GM19238 (cell line): Measurements from ENCODE around the gene CPNE9.

ENCODE experiments used
- DNase-seq: peaks from one replicate; pipeline ENCODE4 v3.0.0; 2011; ENCODE audit warnings: low spot score; ENCODE audit not compliant: insufficient read length

CPNE9 gene

GRCh38 chr3:9687514-9687913 is 16.1 kb upstream of the CPNE9 start:
- no peak for DNase-seq

DNA sequence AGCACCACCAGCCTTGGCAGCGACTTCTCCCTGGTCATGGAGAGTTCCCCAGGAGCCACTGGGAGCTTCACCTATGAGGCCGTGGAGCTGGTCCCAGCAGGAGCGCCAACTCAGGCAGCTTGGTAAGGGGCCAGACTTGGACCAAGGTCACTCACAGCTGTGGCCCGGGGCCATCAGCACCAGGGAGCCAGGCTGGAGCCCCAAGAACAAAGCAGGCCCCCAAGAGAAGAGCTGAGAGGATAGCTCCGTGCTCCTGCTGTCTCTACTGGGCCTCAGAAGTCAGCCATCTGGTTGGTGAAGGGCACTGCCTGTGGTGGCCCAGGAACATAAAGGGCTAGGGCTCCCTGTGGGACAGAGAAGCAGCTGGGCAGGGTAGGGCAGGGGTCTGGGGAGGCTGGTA is 14.7 kb upstream of the CPNE9 start:
- no peak for DNase-seq

- DNase-seq: no peak
Observed at GRCh38 chr3:9689757-9690156, 13.9 kb upstream of the CPNE9 start.

DNA sequence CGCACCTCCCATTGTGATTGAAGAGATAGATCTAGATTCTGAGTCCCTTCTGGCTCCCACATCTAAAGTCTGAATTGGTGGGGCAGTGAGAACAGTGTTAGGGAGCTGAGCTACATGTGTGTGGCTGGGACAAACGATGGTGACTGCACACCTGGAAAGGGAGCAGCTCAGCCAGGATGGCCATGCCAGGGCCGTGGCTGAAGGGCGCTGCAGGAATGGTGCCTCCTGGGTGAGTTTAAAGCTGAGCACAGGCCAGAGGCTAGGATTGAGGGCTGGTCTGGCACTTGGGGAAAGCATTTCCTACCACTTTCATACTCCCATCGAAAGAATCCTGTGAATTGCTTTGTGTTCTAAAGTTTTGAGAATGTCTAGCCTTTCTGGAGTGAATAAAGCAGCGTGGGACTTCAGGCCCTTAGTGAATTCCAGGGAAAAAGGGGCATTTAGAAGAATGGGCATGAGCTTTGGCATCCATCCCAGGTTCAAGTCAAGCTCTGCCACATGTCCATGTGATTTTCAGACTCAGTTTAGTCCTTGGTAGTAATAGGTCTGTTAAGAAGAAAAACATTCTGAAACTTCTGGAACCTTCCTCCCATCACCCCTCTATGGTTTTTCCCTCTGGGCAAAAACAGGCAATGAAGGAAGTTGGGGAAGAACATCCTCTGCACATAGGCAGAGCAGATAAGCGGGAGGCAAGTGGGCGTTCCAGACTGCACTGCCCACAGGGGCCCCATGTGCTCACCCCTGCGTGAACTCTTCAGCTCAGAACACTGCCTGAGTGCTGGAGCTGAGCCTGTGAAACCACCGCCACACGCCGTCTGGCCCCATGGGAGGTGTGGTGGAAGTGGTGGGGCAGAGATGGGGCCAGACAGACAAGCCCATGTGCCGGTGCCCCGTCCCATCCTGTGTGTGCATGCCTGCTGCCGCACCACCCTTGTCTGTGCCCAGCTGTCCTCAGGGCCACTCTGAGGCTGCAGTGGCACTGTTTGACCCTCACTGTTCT is 12.9 kb upstream of the CPNE9 start:
- DNase-seq: peak; percentile 72

- DNase-seq: no peak
Observed at GRCh38 chr3:9691636-9692035, 12.0 kb upstream of the CPNE9 start.

DNA sequence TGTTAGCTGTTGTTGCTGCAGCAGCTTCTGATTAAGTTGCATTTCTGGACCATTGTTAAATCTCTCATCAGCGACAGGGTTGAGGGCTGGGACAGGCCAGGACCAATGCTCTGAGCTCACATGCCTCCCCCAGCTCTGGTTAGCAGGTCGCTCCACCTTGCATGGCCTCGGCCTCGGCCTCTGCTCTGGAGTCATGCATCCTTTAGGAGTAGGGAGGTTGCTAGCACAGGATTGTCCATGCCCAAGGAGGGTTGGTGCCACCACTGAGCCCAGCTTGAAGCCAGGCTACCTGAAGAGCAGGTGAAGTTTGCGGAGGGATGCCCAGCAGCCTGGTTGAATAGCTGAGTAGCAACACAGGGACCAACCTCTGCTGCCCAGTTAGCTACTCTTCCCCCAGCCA is 11.2 kb upstream of the CPNE9 start:
- DNase-seq: no peak

GRCh38 chr3:9695345-9695744 is 8.3 kb upstream of the CPNE9 start:
- DNase-seq: no peak

DNA sequence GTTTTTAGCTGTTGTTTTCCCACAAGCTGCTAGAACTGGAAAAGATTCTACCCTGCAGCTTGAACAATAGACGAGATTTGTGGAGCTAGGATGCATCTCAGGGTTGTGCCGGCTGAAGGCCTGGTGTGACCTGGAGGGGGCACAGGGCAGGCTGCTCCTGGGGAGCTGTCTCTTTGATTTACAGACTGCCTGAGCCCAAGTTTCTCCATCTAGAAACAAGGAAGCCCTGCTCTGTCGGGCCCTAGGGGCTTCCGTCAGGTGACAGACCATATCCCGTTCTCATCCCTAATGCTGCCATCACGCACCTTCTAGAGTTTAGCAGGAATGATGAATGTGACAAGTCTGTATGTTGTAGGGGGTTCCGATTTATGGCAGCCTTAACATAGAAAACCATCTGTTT is 7.9 kb upstream of the CPNE9 start:
- DNase-seq: no peak

DNA sequence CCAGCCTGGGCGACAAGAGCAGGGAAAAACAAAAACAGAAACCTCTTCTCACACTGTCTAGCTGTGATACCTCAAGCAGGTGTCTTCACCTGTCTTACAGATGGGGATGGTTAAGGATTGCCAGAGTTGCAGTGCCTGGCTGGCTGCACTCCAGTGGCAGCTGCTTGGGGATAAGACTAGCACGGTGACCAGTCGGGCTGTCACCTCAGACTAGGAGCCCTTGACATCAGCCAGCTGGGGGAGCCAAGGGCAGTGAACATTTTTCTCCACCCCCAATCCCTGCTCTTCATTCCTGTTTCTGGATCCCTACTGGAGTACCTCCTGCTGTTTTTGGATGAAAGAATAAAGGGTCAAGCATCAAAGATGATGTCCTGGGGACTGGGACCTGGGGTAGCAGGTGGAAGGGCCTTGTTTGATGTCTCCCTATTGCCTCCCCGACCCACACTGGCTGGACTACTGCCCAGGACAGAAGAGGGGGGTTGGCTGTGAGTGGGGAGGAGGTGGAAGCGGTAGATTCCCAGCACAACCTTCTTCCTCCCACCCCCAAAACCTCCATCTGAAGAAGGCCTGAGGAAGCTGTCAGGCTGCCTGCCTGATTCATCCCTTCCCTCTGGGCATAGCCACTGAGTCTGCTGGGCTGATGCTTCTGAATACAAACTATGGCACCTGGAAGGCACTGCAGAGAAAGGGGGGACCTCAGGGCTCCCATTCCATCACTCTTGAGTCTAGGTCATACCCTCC is 7.0 kb upstream of the CPNE9 start:
- no peak for DNase-seq

GRCh38 chr3:9697892-9698291 is 5.7 kb upstream of the CPNE9 start:
- no peak for DNase-seq

- no peak for DNase-seq
Observed at GRCh38 chr3:9698293-9698692, 5.3 kb upstream of the CPNE9 start.

GRCh38 chr3:9700536-9700935 is 3.1 kb upstream of the CPNE9 start:
- DNase-seq: no peak

DNA sequence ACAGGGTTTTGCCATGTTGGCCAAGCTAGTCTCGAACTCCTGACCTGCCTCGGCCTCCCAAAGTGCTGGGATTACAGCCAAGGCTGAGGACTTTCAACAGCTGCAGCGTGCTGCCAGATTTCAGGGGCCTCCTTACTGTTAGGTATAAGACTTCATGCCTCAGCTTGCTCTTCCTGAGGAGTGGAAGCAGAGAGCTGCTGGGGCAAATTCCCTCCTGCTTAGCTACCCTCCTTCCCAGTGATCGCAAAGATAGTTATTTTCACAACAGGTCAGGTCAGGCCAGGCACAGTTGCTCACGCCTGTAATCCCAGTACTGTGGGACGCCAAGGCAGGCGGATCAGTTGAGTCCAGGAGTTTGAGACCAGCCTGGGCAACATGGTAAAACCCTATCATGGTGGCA is 2.6 kb upstream of the CPNE9 start:
- DNase-seq: no peak

- no peak for DNase-seq
Observed at GRCh38 chr3:9701711-9702110, 1.9 kb upstream of the CPNE9 start.

DNA sequence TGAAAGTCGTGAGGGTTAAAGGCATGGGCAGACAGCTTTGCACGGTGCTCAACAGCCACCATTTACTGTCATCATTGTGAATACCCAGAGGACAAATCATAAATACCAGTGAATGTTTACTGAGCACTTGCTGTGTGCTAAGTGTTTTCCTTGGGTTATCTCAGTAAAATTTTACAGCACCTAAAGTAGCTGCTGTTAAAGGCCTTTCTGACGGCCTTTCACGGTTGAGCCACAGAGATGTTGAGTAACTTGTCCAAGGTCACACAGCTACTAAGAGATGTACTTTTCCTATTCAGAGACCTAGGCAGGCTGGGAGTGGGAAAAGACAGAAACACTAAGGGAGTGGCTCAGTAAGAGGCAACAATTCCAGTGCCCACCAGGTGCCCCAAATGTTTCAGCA is 393 bp upstream of the CPNE9 start:
- DNase-seq: no peak

DNA sequence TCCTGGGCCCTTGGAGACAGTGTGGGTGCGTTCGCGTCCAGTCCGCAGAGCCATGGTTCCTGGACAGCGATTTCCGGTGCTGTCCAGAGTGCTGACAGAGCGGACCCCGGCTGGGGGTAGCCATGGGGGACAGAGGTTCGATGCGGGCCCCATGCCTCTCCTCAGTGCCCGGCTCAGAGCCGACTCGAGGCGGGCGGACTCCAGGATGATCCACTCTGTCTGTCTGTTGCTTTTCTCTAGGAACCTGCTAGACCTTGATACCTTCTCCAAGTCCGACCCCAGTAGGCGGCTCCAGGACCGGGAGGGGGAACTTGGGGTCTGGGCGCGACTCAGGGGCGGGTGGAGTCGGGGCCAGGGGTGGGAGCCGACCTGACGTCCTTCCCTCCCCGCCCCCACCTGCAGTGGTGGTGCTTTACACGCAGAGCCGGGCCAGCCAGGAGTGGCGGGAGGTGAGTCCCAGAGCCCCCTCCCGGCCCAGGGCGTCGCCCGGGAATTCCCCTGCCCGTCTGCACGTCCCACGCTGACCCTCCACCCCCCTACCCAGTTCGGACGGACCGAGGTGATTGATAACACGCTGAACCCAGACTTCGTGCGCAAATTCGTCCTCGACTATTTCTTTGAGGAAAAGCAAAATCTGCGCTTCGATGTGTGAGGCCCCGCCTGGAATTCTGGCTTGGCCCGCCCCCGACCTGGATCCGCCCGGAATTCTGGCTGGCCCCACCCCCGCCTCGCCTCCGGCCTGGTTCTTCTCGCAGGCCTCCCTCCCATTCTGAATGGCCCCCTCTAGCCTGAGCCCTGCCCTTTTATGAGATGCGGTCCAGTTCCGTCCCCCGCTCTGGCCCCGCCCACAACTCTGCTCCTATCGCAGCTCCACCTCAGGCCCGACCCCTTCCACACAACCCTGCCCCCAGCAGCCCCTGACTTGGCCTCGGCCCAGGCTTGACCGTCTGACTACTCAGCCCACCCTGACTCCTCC is 1.0 kb downstream of the CPNE9 start:
- no peak for DNase-seq

DNA sequence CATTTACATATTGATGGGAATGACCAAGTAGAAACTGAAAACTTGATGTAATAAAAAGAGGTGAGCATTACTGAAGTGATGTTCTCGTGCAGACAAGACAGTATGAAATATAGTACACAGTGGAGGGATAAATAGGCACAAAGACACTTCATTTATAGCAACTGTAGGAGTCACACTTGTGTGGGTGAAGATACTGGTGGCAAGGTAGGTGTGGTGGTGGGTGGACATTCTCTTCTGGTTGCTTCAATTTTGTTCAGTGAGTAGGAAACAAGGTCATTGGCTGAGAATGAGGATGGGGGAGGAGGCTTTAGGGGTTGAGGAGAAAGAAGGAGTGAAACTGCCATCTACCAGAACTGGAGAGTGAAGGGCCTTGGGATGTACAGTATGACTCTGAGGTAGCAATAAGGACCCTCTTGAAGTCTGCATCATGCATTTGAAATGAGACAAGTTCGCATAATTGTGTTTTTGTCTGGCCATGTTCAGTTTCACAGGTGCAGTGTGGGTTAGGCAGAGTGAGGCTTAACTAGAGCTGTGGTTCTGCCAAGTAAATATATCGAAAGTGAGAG is 6.6 kb downstream of the CPNE9 start:
- no peak for DNase-seq

GRCh38 chr3:9712415-9712814 is 8.8 kb downstream of the CPNE9 start:
- no peak for DNase-seq

- DNase-seq: no peak
Observed at GRCh38 chr3:9713142-9713541, 9.5 kb downstream of the CPNE9 start.

DNA sequence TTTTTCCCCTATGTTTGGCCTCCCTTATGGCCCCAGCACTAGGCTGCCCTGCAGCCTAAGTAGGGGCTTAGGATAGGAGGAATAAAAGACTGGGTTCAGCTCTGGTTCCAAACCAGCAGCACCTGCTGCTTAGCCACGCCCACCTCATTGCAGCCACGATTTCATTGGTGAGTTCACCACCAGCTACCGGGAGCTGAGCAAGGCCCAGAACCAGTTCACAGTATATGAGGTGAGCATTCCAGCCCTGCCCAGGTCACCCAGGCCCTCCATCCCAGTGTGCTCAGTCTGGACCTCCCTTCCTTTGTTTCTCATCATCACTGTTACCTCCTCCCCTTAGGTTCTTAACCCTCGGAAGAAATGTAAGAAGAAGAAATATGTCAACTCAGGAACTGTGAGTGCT is 11.5 kb downstream of the CPNE9 start:
- DNase-seq: no peak
